HCEC 1CT (cell line): ENCODE data around the gene FSD1L.
"Not testable (repeated sequence)": the region's sequence is repeated elsewhere in the genome, so short reads cannot be mapped to it uniquely, and the experiment has no call there.

ENCODE experiments used
- DNase-seq: peaks from one replicate; pipeline ENCODE4 v3.0.0-alpha.2; 2017

Gene FSD1L

GRCh38 chr9:105579952-105580351 is 132.1 kb downstream of the FSD1L start:
- DNase-seq = not testable (repeated sequence)

GRCh38 chr9:105581550-105581949 is 133.7 kb downstream of the FSD1L start:
- not testable (repeated sequence) for DNase-seq

GRCh38 chr9:105593145-105593544 is 145.3 kb downstream of the FSD1L start:
- no peak for DNase-seq
